Gastrocnemius medialis (tissue), 4 donors: Measurements from ENCODE around the gene CCL25. TPM values are rescaled to one million over a fixed set of nuclear protein-coding genes. Genes with fewer than 3 reads are reported as not detected.

Experiments
- ATAC-seq, 2 donors: fragments of 150-250 bp; one replicate each; pipeline ENCODE4 v1.9.1; 2016
- DNase-seq, 2 donors: peaks; one replicate each; pipeline ENCODE4 v3.0.0-alpha.2; 2019
- H3K27ac ChIP-seq, 4 donors: fragments of 200-600 bp; sonication (generic); 1 replicate in 1 of 4; 2 replicates in 3 of 4; pipeline ENCODE4 v1.5.1; 2016 to 2018; ENCODE audit warnings: mild to moderate bottlenecking in 2 of 4, moderate library complexity in 1 of 4
- H3K27me3 ChIP-seq, 3 donors: fragments of 200-600 bp; sonication (generic) in 2 of 3; 1 replicate in 1 of 3; 2 replicates in 2 of 3; pipeline versions ENCODE4 v1.5.1 to v1.6.0; 2016 to 2019; ENCODE audit warnings: mild to moderate bottlenecking in 1 of 3, moderate library complexity in 1 of 3
- H3K36me3 ChIP-seq, 2 donors: fragments of 200-600 bp; sonication (generic) in 1 of 2; one replicate each; pipeline ENCODE4 v1.5.1; 2017 to 2018
- H3K4me1 ChIP-seq, 2 donors: fragments of 200-600 bp; sonication (generic) in 1 of 2; one replicate each; pipeline ENCODE4 v1.5.1; 2016 to 2017; ENCODE audit warnings: mild to moderate bottlenecking in 2 of 2
- H3K4me3 ChIP-seq, 4 donors: fragments of 200-600 bp; sonication (generic) in 3 of 4; 1 replicate in 1 of 4; 2 replicates in 3 of 4; pipeline ENCODE4 v1.5.1; 2016 to 2019; ENCODE audit warnings: mild to moderate bottlenecking in 2 of 4
- H3K9me3 ChIP-seq, 3 donors: fragments of 200-600 bp; sonication (generic) in 2 of 3; 1 replicate in 1 of 3; 2 replicates in 2 of 3; pipeline ENCODE4 v1.5.1; 2016 to 2019
- CTCF ChIP-seq, 5 experiments: fragments of 450-650 bp in 3 of 5; fragments of 200-600 bp in 2 of 5; sonication (generic) in 2 of 5; IDR thresholded peaks in 4 of 5; conservative IDR thresholded peaks in 1 of 5; 1 replicate in 4 of 5; 2 replicates in 1 of 5; pipeline ENCODE4 v1.5.1; 2016 to 2019; ENCODE audit warnings: antibody characterized with exemption in 5 of 5, mild to moderate bottlenecking in 3 of 5, moderate library complexity in 3 of 5
- POLR2A ChIP-seq, 2 donors: fragments of 450-650 bp; IDR thresholded peaks; one replicate each; pipeline ENCODE4 v1.6.1; 2017; ENCODE audit warnings: antibody characterized with exemption in 2 of 2, mild to moderate bottlenecking in 2 of 2, moderate library complexity in 2 of 2
- in situ Hi-C, 4 donors: fragments of 200-750 bp; cut with MboI; loops; one replicate each; pipeline versions ENCODE4 v1.15.0 to v1.8.0; 2017; ENCODE audit warnings: low sequenced_read_pairs in 4 of 4
- intact Hi-C: fragments of 100-400 bp; cut with DNase I; formaldehyde crosslinking; loops from one replicate; pipeline ENCODE4 v1.15.1; 2023; ENCODE audit warnings: low total_unique reads
- total RNA-seq, 4 donors: library from RNA; depleted of rRNA; stranded (reverse); fragments of >200 nt; gene quantifications; one replicate each; pipeline versions ENCODE4 v1.1.0 to v1.2.3, GENCODE V29; 2016

CCL25 gene
- total RNA-seq, 4 donors from 2014 or later: not detected

GRCh38 chr19:8087876-8088275, 35.3 kb downstream of the CCL25 start:
- H3K27me3 ChIP-seq: no peaks in the 10 kb centered on the region
- in situ Hi-C loops: no loop called here
- no peaks in the 10 kb centered on the region for H3K4me1 ChIP-seq
- intact Hi-C loops: no loop called here
- DNase-seq (no peak), ATAC-seq (no peak)
- H3K9me3 ChIP-seq: no peaks in the 10 kb centered on the region
- no peak overlapping the region for H3K4me3 ChIP-seq
- TF ChIP-seq CTCF (IDR thresholded peaks at IDR 0.05 in 4 of 5, conservative IDR thresholded peaks at IDR 0.05 in 1 of 5) (no peak), POLR2A (IDR thresholded peaks at IDR 0.05) (no peak)
- no peak overlapping the region for H3K27ac ChIP-seq
- H3K36me3 ChIP-seq: no peaks in the 10 kb centered on the region

DNA sequence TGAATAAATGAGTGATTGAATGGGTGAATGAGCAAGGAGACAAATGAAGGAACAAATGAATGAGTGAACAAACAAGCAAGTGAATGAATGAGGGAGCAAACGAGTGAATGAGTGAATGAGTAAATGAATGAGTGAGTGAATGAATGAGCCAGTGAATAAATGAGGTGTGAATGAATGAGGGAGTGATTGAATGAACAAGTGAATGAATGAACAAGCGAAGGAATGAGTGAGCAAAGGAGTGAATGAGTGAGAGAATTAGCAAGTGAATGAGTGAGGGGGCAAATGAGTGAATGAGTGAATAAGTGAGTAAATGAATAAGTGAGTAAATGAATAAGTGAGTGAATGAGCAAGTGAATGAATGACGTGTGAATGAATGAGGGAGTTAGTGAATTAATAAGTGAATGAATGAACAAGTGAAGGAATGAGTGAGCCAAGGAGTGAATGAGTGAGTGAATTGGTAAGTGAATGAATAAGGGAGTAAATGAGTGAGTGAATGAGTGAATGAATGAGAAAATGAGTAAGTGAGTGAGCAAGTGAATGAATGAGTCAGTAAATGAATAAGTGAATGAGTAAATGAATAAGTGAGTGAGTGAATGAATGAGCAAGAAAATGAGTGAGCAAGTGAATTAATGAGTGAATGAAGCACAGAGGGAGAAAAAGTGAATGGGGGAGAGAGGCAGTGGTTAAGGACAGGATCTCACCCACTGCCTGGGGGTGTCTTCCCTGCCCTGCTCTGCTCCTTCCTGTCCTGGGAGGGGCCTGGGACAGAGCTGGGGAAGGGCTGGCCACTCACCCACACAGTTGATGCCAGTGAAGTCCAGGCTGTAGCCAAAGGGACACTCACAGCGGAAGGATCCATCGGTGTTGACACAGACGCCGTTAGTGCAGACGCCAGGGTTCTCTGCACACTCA, 36.4 kb downstream of the CCL25 start:
- no peak for ATAC-seq
- DNase-seq: no peak
- in situ Hi-C loops (no loop called here), intact Hi-C loops (no loop called here)
- TF ChIP-seq POLR2A (IDR thresholded peaks at IDR 0.05) (no peak), CTCF (IDR thresholded peaks at IDR 0.05 in 4 of 5, conservative IDR thresholded peaks at IDR 0.05 in 1 of 5) (no peak)
- Histone ChIP-seq H3K4me3 (no peak overlapping the region), H3K36me3 (no peaks in the 10 kb centered on the region), H3K27me3 (no peaks in the 10 kb centered on the region), H3K4me1 (no peaks in the 10 kb centered on the region), H3K27ac (no peak overlapping the region), H3K9me3 (no peaks in the 10 kb centered on the region)

- Histone ChIP-seq H3K27me3 (no peaks in the 10 kb centered on the region), H3K4me3 (no peak overlapping the region), H3K27ac (no peak overlapping the region), H3K9me3 (peaks cover 0 to 2% (median 2%) of the 10 kb centered on the region in 3 donors), H3K4me1 (no peaks in the 10 kb centered on the region), H3K36me3 (no peaks in the 10 kb centered on the region)
- no peak for ATAC-seq
- in situ Hi-C loops: no loop called here
- DNase-seq: no peak
- TF ChIP-seq POLR2A (IDR thresholded peaks at IDR 0.05) (no peak), CTCF (IDR thresholded peaks at IDR 0.05 in 4 of 5, conservative IDR thresholded peaks at IDR 0.05 in 1 of 5) (no peak)
- intact Hi-C loops: no loop called here
These were observed 37.4 kb downstream of the CCL25 start for GRCh38 chr19:8089664-8090601.

- H3K36me3 ChIP-seq: no peaks in the 10 kb centered on the region
- no peak for TF ChIP-seq POLR2A (IDR thresholded peaks at IDR 0.05)
- no peak for TF ChIP-seq CTCF (IDR thresholded peaks at IDR 0.05 in 4 of 5, conservative IDR thresholded peaks at IDR 0.05 in 1 of 5)
- H3K27ac ChIP-seq: no peak overlapping the region
- in situ Hi-C loops (no loop called here), intact Hi-C loops (no loop called here)
- no peak overlapping the region for H3K4me3 ChIP-seq
- peaks cover 0 to 11% (median 8%) of the 10 kb centered on the region in 3 donors for H3K9me3 ChIP-seq
- no peak for ATAC-seq
- no peaks in the 10 kb centered on the region for H3K27me3 ChIP-seq
- no peaks in the 10 kb centered on the region for H3K4me1 ChIP-seq
- no peak for DNase-seq
These were observed 38.4 kb downstream of the CCL25 start for GRCh38 chr19:8090950-8091349.
